Ecto neural progenitor cell (in vitro differentiated cells): ENCODE data around the gene CALM1.

Source experiments
- DNase-seq: peaks from one replicate; pipeline ENCODE4 v3.0.0-alpha.2; 2018; ENCODE audit warnings: low spot score

The CALM1 gene

GRCh38 chr14:90409209-90409730 lies 12.4 kb downstream of the CALM1 start:
- DNase-seq, result no peak

- DNase-seq, result no peak
These were observed 15.2 kb downstream of the CALM1 start for GRCh38 chr14:90412058-90412457.

GRCh38 chr14:90416720-90417119 lies 19.9 kb downstream of the CALM1 start:
- DNase-seq, result no peak

- DNase-seq, result no peak
These were observed 21.2 kb downstream of the CALM1 start for GRCh38 chr14:90418053-90418452.

- no peak for DNase-seq
These were observed 22.4 kb downstream of the CALM1 start for GRCh38 chr14:90419200-90419599.

- no peak for DNase-seq
These were observed 24.3 kb downstream of the CALM1 start for GRCh38 chr14:90421001-90421631.

GRCh38 chr14:90421632-90422020 lies 24.8 kb downstream of the CALM1 start:
- DNase-seq, result no peak

- no peak for DNase-seq
These were observed 26.3 kb downstream of the CALM1 start for GRCh38 chr14:90423166-90423565.

GRCh38 chr14:90424075-90424474 lies 27.2 kb downstream of the CALM1 start:
- DNase-seq, result no peak

- no peak for DNase-seq
These were observed 28.0 kb downstream of the CALM1 start for GRCh38 chr14:90424686-90425372.

- no peak for DNase-seq
These were observed 28.6 kb downstream of the CALM1 start for GRCh38 chr14:90425373-90425879.

- no peak for DNase-seq
These were observed 29.3 kb downstream of the CALM1 start for GRCh38 chr14:90426031-90426540.

GRCh38 chr14:90426663-90427062 lies 29.8 kb downstream of the CALM1 start:
- DNase-seq, result no peak

GRCh38 chr14:90427848-90428426 lies 31.1 kb downstream of the CALM1 start:
- no peak for DNase-seq

GRCh38 chr14:90428676-90429075 lies 31.8 kb downstream of the CALM1 start:
- DNase-seq, result no peak

- DNase-seq, result no peak
These were observed 32.4 kb downstream of the CALM1 start for GRCh38 chr14:90429236-90429635.

- DNase-seq, result no peak
These were observed 32.9 kb downstream of the CALM1 start for GRCh38 chr14:90429754-90430153.

GRCh38 chr14:90434370-90435020 lies 37.7 kb downstream of the CALM1 start:
- DNase-seq, result no peak

GRCh38 chr14:90438841-90439240 lies 42.0 kb downstream of the CALM1 start:
- no peak for DNase-seq

- DNase-seq, result no peak
These were observed 43.2 kb downstream of the CALM1 start for GRCh38 chr14:90440021-90440451.

GRCh38 chr14:90440592-90440991 lies 43.8 kb downstream of the CALM1 start:
- DNase-seq, result no peak

GRCh38 chr14:90442388-90442787 lies 45.6 kb downstream of the CALM1 start:
- DNase-seq, result no peak
